IPS DF 6.9 (cell line): ENCODE results near the gene SYT3.

Source experiments
- DNase-seq: peaks from one replicate; pipeline ENCODE4 v3.0.0-alpha.2; 2013; ENCODE audit warnings: low read depth, low spot score
- H3K27ac ChIP-seq: one replicate; pipeline ENCODE4 v1.5.1; 2013; ENCODE audit warnings: low read length, control low read depth
- H3K27me3 ChIP-seq: 2 replicates; pipeline ENCODE4 v1.6.1; 2013; ENCODE audit warnings: mild to moderate bottlenecking, low read length; ENCODE audit not compliant: control insufficient read depth, insufficient read depth
- H3K36me3 ChIP-seq: 2 replicates; pipeline ENCODE4 v1.6.1; 2013; ENCODE audit warnings: low read length; ENCODE audit not compliant: control insufficient read depth, insufficient read depth
- H3K4me1 ChIP-seq: 2 replicates; pipeline ENCODE4 v1.6.1; 2013; ENCODE audit warnings: low read length; ENCODE audit not compliant: control insufficient read depth, insufficient read depth
- H3K4me3 ChIP-seq: 2 replicates; pipeline ENCODE4 v1.5.1; 2013; ENCODE audit warnings: mild to moderate bottlenecking, low read length
- H3K9me3 ChIP-seq: 2 replicates; pipeline ENCODE4 v1.6.1; 2013; ENCODE audit warnings: low read length, inconsistent platforms; ENCODE audit not compliant: control insufficient read depth, insufficient read depth
- WGBS: extraction: QIAGEN DNeasy Blood & Tissue Kit; methylation state at CpG from one replicate; pipeline ENCODE4 v1.1.7; 2013; ENCODE audit warnings: mixed read lengths, missing lambda C conversion rate; ENCODE audit not compliant: insufficient read length, insufficient coverage; 5-methylcytosine and 5-hydroxymethylcytosine counted together

The SYT3 gene

GRCh38 chr19:50669302-50670101, 29.8 kb upstream of the SYT3 start:
- no peaks in the 10 kb centered on the region for H3K27me3 ChIP-seq
- no peak overlapping the region for H3K4me3 ChIP-seq
- no CpG with 5 or more reads among the region's 23 CpGs for WGBS
- DNase-seq, result no peak
- peaks cover 13% of the 10 kb centered on the region for H3K9me3 ChIP-seq
- no peaks in the 10 kb centered on the region for H3K4me1 ChIP-seq
- peaks cover 2% of the 10 kb centered on the region; the same call in 1 of the 2 replicates for H3K36me3 ChIP-seq
- no peak overlapping the region for H3K27ac ChIP-seq

DNA sequence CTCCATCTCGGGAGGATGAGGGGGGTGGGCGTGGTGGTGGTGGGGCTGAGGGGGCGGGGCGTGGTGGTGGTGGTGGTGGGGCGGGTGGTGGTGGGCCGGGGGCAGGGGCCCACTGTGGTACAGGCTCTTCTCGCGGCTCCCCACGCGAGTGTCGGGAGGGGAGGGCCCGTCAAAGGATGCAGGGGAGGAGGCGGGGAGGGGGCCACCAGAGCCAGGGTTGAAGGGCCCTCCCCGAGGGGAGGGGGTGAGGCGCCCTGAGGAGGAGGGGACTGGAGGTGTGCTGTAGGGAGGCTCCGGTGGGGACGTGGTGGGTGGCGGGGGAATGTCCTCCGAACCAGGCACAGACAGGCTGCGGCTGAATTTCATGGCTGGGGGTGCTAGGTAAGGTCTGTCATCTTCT, 29.2 kb upstream of the SYT3 start:
- no peak overlapping the region for H3K4me3 ChIP-seq
- WGBS, result no CpG with 5 or more reads among the region's 20 CpGs
- H3K36me3 ChIP-seq, result peaks cover 2% of the 10 kb centered on the region; the same call in 1 of the 2 replicates
- peaks cover 13% of the 10 kb centered on the region for H3K9me3 ChIP-seq
- no peak overlapping the region for H3K27ac ChIP-seq
- no peaks in the 10 kb centered on the region for H3K4me1 ChIP-seq
- no peaks in the 10 kb centered on the region for H3K27me3 ChIP-seq
- DNase-seq, result no peak

GRCh38 chr19:50668416-50668815, 28.7 kb upstream of the SYT3 start:
- H3K4me3 ChIP-seq, result no peak overlapping the region
- H3K27ac ChIP-seq, result no peak overlapping the region
- peaks cover 13% of the 10 kb centered on the region for H3K9me3 ChIP-seq
- no CpG with 5 or more reads among the region's 49 CpGs for WGBS
- H3K4me1 ChIP-seq, result no peaks in the 10 kb centered on the region
- DNase-seq, result no peak
- peaks cover 2% of the 10 kb centered on the region; the same call in 1 of the 2 replicates for H3K36me3 ChIP-seq
- no peaks in the 10 kb centered on the region for H3K27me3 ChIP-seq

DNA sequence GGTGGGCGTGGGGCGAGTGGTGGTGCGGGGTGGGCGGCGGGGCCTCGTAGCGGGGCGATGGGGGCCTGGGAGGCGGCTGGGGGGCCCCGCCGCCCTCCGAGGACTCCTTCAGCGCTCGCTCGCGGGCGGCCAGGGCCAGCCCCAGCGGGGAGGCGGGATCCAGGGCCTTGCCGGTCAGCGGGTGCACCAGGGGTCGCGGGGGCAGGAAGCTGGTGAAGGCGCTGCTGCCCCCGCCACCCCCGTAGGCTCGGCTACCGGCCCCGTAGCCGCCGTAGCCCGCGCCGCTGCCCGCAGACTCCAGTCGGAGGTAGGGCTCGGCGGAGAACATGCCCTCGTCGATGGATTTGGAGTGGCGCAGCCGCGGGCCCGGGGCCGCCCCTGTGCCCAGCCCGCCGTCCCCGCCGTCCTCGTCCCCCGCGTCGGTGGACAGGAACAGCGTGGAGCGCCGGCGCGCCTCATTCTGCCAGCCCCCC, 28.1 kb upstream of the SYT3 start:
- Histone ChIP-seq H3K36me3 (peaks cover 2% of the 10 kb centered on the region; the same call in 1 of the 2 replicates), H3K4me1 (no peaks in the 10 kb centered on the region), H3K27ac (no peak overlapping the region), H3K9me3 (peaks cover 13% of the 10 kb centered on the region), H3K27me3 (no peaks in the 10 kb centered on the region), H3K4me3 (no peak overlapping the region)
- no peak for DNase-seq
- WGBS, result no CpG with 5 or more reads among the region's 58 CpGs

DNA sequence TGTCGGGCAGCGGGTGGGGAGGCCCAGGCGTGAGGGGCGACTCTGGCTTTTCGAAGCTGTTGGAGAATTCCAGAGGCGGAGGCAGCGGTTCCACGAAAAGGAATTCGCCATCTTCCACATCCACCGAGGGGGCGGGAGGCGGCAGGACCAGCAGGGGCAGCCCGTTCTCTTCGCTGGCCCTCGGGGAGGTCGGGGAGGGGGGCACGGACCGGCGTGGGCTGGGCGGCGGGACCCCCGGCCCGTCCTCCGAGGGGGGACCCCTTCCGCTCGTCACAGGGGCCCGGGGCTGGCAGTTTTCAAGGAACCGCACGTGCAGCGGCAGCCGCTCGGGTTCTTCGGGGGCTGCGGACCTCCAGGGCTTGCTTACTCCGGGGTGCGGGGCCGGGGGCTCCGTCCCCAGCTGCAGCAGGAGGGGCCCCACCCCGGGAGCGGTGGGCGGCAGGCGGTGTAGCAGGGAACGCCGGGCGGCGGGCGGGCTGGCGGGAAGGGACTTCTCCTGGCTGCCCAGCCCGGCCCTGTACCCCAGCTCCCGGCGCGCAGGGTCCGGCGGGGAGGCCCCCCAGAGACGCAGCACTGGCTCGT, 27.6 kb upstream of the SYT3 start:
- Histone ChIP-seq H3K27ac (no peak overlapping the region), H3K27me3 (no peaks in the 10 kb centered on the region), H3K9me3 (peaks cover 11% of the 10 kb centered on the region), H3K4me1 (no peaks in the 10 kb centered on the region), H3K36me3 (peaks cover 2% of the 10 kb centered on the region; the same call in 1 of the 2 replicates), H3K4me3 (no peak overlapping the region)
- WGBS, result no CpG with 5 or more reads among the region's 56 CpGs
- DNase-seq, result no peak

GRCh38 chr19:50666346-50667176, 26.9 kb upstream of the SYT3 start:
- DNase-seq, result no peak
- no CpG with 5 or more reads among the region's 47 CpGs for WGBS
- Histone ChIP-seq H3K9me3 (peaks cover 13% of the 10 kb centered on the region), H3K27me3 (no peaks in the 10 kb centered on the region), H3K27ac (no peak overlapping the region), H3K4me1 (no peaks in the 10 kb centered on the region), H3K4me3 (no peak overlapping the region), H3K36me3 (peaks cover 2% of the 10 kb centered on the region; the same call in 1 of the 2 replicates)

DNA sequence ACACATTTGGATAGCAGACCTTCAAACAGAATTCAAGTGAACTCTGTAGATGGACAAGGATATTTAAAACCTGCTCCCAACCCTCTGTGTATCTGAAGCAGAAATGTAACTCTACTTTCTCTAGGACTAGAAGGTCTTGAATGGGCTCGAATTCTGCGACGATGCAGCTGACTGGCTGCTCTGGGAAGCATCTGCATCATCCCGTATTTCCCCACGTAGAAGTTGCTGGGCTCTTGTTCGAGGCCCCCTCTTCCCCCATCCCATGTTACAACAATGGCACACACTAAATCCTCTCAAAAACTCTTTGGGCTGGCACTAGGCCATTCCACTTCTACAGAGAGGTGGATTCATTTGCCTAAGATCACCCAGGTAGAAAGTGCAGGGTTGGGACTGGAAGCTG, 24.5 kb upstream of the SYT3 start:
- Histone ChIP-seq H3K9me3 (peaks cover 16% of the 10 kb centered on the region), H3K27me3 (no peaks in the 10 kb centered on the region), H3K4me3 (no peak overlapping the region), H3K27ac (no peak overlapping the region), H3K36me3 (peaks cover 2% of the 10 kb centered on the region; the same call in 1 of the 2 replicates), H3K4me1 (no peaks in the 10 kb centered on the region)
- DNase-seq, result no peak
- no CpG with 5 or more reads among the region's 6 CpGs for WGBS

DNA sequence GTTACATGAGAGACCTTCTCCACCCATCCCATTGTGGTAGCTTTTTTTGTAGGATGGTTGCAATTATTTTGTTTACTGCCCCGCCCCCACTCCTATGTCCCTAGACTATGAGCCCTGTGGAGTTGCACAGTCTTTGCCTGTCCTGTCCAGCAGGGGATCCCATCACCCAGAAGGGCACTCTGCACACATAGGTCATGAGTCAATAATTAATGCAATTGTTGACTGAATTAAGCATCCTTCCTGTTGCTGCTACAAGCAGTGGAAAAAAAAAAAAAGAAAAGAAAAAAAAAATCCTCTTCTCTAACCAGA, 23.8 kb upstream of the SYT3 start:
- Histone ChIP-seq H3K36me3 (peaks cover 2% of the 10 kb centered on the region; the same call in 1 of the 2 replicates), H3K4me1 (no peaks in the 10 kb centered on the region), H3K4me3 (no peak overlapping the region), H3K27ac (no peak overlapping the region), H3K27me3 (no peaks in the 10 kb centered on the region), H3K9me3 (peaks cover 19% of the 10 kb centered on the region)
- no CpG with 5 or more reads among the region's 1 CpG for WGBS
- no peak for DNase-seq

DNA sequence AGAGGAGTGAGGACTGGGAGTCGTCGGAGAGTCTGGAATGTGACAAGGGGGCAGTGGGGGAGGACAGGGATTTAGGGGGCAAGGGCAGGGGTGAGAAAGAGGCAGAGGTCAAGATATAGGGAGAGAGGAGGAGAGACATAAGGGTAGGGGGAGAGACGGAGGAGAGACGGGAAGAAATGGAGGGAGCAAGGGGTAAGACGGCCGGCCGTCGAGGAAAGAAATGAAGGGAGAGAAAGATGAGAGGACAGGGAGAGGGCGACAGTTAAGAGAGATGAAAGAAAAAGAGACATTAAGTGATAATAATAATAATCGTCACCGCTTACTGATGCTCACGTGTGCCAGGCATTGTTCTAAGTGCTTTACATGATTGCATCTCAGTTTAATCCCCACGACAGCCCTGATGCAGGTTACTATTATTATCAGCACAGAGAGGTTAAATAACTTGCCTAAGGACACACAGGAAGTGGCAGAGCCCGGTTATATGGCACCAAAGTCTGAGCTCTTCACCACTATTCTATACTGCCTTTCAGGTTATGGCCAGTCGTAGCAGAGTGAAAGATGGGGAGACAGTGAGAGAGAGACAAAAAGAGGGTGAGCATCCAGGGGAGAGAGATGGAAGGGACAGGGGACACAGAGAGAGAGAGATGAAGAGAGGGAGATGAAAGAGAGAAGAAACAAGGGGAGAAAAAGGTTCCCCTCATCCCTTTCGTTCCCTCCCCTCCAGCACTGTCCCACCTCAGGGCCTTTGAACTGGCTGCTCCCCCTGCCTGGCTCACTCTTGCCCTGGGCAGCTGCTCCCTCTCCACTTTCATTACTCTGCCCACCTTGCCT, 23.2 kb upstream of the SYT3 start:
- Histone ChIP-seq H3K9me3 (peaks cover 21% of the 10 kb centered on the region), H3K36me3 (peaks cover under 1% of the 10 kb centered on the region; the same call in 1 of the 2 replicates), H3K27me3 (no peaks in the 10 kb centered on the region), H3K4me3 (no peak overlapping the region), H3K27ac (no peak overlapping the region), H3K4me1 (no peaks in the 10 kb centered on the region)
- 100% methylated on average over 2 of the region's 16 CpGs for WGBS
- no peak for DNase-seq
